LoVo (cell line): ENCODE results near the gene FAF1.

Experiments
- DNase-seq: peaks from one replicate; pipeline ENCODE4 v3.0.0-alpha.2; 2016; ENCODE audit warnings: low spot score

Gene FAF1

DNA sequence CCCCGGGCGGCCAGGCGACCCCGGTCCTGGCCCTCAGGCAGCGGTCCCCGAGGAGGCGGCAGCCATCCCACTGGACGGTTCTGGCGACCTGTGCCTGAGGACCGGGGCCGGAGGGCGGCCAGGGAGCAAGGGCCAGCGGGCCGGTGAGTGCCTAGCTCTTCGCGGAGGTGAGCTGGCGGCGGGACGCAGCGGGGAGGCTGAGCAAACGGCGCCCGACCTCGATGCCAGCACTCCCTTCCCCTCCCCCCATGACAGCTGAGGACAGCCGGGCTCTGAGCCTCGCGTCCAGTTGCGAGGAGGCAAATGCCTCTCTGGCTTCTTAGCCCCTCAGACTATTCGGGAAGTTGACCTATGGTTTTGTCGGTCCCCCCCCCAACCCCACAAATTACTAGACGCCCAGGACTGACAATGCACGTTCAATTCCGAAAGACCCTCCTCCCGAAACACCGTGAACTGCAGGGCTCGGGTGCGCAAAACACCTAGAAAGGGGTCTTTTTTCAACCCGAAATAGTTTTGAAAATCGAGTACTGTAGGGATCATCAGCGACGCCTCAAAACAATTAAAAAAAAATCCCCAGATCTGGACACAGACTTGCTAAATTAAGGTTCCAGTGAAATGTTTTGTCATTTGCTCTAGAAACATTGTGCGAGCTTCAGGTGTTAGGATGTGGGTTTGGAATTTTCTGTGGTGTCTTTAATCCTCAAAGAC lies 18.2 kb upstream of the FAF1 start:
- DNase-seq, result peak; percentile 80

- peak; percentile 41 for DNase-seq
Observed at GRCh38 chr1:50977575-50978143, 17.6 kb upstream of the FAF1 start.

GRCh38 chr1:50976890-50977574 lies 17.0 kb upstream of the FAF1 start:
- DNase-seq, result no peak

- no peak for DNase-seq
Observed at GRCh38 chr1:50976111-50976889, 16.2 kb upstream of the FAF1 start.

- no peak for DNase-seq
Observed at GRCh38 chr1:50975436-50975835, 15.4 kb upstream of the FAF1 start.

DNA sequence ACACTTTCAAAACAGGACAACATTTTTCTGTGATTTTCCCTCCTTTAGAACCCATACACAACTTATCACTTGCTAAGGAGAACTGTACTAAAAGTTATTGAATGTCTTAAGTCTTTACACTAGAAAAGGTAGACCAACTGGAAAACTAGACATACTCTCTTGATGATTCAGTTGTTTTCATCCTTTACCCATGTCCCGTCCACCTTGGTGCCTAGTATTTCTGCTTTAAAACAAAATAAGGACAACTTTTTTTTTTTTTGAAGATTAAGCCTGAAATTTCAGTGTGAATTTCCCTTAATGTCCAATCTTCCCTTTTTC lies 14.5 kb upstream of the FAF1 start:
- no peak for DNase-seq

DNA sequence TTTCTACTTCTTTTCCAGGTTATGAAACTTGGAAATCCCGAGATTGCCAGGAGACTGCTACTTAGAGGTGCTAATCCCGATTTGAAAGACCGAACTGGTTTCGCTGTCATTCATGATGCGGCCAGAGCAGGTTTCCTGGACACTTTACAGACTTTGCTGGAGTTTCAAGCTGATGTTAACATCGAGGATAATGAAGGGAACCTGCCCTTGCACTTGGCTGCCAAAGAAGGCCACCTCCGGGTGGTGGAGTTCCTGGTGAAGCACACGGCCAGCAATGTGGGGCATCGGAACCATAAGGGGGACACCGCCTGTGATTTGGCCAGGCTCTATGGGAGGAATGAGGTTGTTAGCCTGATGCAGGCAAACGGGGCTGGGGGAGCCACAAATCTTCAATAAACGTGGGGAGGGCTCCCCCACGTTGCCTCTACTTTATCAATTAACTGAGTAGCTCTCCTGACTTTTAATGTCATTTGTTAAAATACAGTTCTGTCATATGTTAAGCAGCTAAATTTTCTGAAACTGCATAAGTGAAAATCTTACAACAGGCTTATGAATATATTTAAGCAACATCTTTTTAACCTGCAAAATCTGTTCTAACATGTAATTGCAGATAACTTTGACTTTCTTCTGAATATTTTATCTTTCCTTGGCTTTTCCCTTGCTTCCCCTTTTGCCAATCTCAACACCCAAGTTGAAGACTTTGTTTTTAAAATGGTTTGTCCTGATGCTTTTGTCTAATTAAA lies 14.0 kb upstream of the FAF1 start:
- no peak for DNase-seq

- no peak for DNase-seq
Observed at GRCh38 chr1:50973255-50973654, 13.2 kb upstream of the FAF1 start.

GRCh38 chr1:50972766-50973165 lies 12.7 kb upstream of the FAF1 start:
- no peak for DNase-seq

- no peak for DNase-seq
Observed at GRCh38 chr1:50971748-50972305, 11.8 kb upstream of the FAF1 start.

DNA sequence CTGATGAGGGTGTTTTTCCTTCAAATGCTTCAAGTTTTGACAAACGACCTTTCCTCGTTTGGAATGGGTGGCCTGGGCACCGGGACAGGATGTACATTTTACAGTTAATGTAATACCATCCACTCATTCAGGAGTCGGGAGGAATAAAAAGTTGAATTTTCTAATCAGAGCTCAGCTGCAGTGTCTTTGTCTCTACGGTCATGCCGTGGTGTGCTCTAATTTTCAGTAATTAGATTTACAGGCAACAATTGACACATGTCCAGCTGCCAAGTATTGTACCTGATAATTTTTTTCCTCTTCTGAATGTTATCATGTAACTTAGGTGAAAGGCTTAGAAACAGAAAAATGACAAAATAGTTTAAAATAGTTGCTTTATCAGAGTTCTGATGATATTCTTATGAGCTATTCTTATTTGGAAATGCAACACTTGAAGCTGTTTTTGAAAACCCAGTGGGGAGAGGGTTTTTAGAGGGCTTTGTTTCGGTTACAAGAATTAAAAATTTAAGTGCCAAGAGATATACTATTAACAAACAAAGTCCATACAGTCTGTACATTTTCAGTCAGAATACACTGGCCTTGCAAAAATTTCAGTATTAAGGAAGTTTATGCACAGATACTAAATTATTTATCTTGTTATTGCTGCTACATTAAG lies 11.0 kb upstream of the FAF1 start:
- DNase-seq, result no peak

DNA sequence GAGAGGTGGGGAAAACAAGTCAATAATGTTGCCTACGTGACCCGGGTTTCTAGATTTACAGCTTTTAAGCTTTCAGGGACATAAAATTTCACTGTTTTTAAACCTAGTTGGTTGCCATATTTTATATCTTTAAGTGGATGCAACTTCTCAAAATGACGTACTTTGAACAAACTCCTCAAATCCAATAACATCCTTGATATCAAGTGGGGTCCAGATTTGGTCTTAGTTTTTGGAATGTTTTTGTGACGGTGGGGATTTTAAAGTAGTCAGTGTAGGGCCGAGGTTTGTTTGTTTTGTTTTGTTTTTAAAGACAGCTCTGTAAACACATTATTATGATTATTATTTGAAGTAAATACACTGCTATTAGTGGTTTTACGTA lies 10.4 kb upstream of the FAF1 start:
- no peak for DNase-seq

- DNase-seq, result peak; percentile 55
Observed at GRCh38 chr1:50969611-50970508, 9.8 kb upstream of the FAF1 start, which contains the start of gene CDKN2C. Gene CDKN2C (plus strand): TSS chr1:50970245. CDS start chr1:50970369, 124 bp downstream.

DNA sequence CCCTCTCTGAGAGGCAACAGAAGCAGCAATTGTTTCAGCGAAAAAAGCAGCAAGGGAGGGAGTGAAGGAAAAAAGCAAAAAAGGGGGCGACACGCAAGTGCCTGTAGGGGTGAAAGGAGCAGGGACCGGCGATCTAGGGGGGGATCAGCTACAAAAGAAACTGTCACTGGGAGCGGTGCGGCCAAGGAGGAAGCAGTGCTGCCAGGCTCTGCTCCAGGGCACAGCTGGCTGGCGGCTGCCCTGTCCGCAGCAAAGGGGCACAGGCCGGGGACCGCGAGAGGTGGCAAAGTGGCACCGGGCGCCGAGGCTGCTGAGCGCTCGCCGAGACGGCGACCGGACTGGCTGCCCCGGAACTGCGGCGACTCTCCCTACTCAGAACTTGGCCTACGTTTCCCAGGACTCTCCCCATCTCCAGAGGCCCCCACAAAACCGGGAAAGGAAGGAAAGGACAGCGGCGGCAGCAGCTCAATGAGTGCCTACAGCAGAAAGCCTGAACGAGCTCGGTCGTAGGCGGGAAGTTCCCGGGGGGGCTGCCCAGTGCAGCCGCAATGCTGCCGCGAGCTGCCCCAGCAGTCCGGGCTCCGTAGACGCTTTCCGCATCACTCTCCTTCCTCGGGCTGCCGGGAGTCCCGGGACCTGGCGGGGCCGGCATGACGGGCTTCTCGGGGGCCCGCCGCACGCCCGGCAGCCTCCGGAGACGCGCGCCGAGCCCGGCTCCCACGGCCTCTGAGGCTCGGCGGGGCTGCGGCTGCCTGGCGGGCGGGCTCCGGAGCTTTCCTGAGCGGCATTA lies 8.9 kb upstream of the FAF1 start:
- DNase-seq, result peak; percentile 30

GRCh38 chr1:50968158-50968820 lies 8.2 kb upstream of the FAF1 start:
- DNase-seq, result peak; percentile 90

GRCh38 chr1:50967416-50968157 lies 7.5 kb upstream of the FAF1 start:
- DNase-seq, result no peak

GRCh38 chr1:50966991-50967390 lies 6.9 kb upstream of the FAF1 start:
- DNase-seq, result no peak

- DNase-seq, result no peak
Observed at GRCh38 chr1:50964863-50965262, 4.8 kb upstream of the FAF1 start.
